HG03521 (cell line): ENCODE results near the gene TMEM150B.

ENCODE experiments used
- ATAC-seq: cut with Tn5 transposase; IDR thresholded peaks from one replicate; pipeline ENCODE4 v1.9.1; 2021; ENCODE audit warnings: mild to moderate bottlenecking, moderate library complexity; ENCODE audit not compliant: unreplicated experiment

TMEM150B gene

DNA sequence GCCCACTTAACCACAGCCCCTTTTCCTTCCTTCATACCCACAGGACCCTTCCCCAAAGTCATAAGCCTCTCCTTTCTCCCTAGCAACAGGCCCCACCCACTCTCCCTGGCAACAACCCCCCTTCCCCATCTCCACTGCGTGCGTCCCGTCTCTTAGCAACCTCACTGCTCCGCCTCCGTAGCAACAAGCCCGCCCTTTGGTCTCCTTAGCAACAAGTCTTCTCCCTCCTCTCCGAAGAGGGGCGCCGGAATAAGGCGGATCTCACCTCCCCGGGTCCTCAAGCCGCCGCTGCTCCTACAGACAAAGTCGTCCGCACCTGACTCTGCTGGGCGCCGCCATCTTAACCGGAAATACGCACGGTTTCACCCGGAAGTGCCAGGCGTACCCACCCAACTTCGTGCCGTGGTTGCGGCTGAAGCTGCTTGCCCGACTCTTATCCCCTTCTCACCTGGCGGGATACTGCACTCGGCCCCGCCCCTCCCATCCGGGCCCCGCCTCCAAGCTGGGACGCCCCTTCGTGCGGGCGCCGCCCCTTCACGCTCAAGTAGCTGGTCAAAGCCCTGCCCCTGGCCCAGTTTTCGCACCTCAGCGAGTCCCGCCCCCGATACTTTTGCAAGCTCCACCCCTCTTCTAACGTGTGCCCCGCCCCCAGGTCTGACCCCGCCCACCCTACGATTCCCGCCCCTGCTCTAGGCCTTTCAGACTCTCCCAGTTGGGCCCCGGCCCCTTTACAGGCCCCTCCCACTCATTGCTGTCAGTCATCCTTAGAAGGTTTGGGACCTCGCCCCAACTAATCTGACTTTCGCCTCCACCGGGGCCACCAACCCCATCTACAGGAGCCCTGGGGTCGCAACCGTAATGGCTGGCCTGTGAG lies 45.1 kb downstream of the TMEM150B start, which contains the start of gene HSPBP1:
Gene HSPBP1 (minus strand): TSS at position 341 of the 874 bp plus-strand sequence. CDS start 502 bp downstream, outside the sequence.
- peak; percentile 81 for ATAC-seq

GRCh38 chr19:55279340-55279739 lies 45.8 kb downstream of the TMEM150B start:
- no peak for ATAC-seq

DNA sequence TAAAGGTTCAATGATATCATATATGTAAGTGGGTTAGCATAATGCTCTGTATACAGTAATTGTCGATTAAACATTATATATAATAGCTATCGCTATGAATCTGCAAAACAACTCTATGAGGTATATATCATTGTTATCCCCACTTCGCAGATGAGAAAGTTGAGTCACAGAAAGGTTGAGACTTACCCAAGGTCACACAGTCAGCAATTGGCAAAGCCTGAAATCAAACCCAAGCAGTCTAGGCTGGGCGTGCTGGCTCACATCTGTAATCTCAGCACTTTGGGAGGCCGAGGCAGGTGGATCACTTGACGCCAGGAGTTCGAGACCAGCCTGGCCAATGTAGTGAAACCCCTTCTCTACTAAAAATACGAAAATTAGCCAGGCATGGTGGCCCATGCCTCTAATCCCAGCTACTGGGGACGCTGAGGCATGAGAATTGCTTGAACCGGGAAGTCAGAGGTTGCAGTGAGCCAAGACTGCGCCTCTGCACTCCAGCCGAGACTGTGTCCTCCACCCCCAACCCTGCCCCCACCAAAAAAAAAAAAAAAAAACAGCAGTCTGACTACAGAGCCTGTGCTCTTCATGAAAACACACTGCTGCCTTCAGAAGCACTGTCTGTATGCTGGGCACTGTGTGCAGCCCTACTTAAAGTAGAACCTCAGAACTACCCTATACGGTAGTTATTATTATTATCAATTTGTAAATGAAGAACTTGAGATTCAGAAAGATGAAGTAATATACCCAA lies 46.6 kb downstream of the TMEM150B start:
- ATAC-seq, result no peak

GRCh38 chr19:55277494-55277893 lies 47.6 kb downstream of the TMEM150B start:
- no peak for ATAC-seq

DNA sequence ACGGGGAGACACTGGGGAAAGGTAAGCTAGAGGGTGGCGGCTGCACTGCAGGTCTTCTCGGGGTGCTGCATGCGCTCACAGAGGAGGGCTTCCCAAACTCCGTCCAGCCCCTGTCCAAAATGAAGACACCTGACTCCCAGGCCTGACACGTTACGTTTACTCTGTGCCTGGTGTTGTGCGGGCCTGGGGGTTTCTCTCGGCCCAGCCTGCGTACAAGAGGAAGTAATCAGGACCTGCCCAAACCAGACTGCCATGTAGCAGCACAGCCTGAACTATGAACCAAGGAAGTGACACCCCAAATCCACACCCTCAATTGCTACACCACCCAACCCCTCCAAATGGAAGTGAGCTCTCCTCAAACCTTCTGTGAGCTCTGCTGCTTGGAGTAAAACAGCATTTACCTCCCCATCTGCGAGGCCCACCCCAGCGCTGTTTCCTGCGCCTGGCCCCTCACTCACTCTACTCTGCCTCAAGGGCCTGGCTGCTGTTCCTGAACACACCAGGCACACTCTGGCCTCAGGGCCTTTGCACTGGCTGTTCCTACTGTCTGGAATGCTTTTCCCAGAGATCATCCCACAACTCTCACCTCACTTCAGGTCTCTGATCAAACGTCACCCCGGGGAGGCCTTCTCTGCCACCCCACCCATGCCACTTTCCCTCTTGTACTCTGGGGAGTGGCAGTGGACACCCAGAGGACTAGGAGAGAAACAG lies 48.3 kb downstream of the TMEM150B start:
- no peak for ATAC-seq

GRCh38 chr19:55275851-55276719 lies 49.1 kb downstream of the TMEM150B start:
- no peak for ATAC-seq

DNA sequence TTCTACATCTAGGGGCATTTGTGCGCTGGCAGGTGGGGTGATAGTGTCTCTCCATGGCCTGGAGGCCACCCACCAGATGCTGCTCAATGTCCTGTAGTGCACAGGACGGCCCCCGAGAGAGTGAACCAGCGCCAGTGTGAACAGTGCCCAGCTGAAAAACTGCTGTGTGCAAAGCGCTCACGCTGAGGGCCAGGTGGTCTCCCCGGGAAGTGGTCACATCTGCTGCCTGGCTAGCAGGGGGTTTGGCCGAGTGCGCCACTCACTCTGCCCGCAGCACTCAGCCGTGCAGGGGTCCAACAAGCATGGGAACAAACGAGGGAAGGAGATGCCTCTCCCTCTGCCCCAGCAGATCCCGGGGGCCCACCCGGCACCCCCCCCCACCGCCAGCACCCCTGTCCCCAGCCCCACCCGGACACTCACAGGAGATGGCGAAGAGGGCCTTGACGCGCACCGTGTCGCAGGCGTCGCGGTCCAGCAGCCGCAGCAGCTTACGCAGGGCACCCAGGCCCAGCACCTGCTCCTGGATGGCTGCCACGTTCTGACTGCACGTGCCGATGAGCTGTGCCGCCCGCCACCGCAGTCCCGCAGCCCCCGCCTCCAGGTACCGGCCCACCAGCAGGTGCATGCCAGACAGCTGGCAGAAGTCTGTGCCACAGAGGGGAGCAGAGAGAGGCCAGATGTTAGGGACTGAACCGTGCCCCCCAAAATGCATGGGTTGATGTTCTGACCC lies 51.0 kb downstream of the TMEM150B start:
- no peak for ATAC-seq

DNA sequence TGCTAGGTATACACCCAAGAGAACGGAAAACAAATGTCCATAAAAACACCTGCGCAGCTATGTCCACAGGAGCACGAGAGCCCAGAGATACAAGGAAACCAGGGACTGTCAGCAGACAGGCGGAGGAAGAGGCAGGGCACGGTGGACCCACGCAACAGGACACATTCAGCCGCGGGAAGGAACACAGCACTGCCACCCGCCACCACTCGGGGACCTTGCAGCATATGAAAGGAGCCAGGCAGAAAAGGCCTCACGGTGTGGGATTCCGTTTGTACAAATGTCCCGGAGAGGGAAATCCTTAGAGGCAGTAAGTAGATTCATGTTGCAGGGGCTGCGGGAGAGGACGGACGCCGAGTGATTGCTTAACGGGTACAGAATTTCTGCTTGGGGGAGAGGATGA lies 53.0 kb downstream of the TMEM150B start:
- ATAC-seq, result no peak

DNA sequence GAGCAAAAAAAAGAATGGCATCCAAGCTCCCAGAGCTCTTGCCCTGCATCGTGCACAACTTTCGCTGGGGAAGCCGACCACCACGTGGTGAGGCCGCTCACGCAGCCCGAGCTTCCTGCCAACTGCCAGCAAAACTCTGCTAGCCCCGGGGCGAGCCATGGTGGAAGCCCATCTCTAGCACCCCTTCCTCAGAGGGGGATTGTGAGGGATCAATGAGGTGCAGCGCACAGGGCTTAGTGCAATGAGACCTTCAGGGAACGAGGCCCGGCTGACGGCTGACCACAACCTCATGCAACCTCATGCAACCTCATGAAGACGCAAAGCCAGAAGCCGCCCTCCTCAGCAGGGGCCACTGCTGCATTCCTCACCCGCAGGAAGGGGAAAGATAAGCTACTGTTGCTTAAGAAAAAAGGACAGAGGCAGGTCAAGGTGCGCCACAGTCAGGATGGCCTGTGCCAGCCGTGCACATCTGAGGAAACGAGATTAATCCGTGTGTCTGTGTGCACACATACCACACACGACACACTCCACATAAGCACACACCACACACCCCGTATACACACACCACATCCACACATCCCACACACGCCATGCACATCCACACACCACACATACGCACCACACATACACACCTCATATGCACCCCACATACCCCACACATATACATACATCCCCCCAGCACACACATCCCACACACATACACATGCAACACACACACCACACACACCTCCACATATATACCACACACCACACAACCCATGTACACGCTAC lies 54.8 kb downstream of the TMEM150B start:
- ATAC-seq, result no peak

DNA sequence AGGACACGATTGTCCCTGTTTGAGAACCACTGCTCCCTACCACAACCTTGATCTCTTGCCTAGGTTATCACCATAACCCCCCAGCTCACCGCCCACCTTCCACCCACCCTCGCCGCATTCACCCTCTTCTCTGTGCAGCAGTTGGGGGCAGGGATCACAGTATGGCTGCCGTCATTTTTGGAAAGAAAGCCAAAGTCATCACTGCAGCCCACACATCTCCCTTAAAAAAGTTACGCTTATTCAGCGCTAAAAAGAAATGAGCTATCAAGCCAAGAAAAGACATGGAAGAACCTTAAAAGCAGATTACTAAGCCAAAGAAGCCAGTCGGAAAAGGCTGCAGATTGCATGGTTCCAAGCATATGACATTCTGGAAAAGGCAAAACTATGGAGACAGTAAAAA lies 55.8 kb downstream of the TMEM150B start:
- ATAC-seq, result no peak

GRCh38 chr19:55266840-55267239 lies 58.3 kb downstream of the TMEM150B start:
- no peak for ATAC-seq

- no peak for ATAC-seq
Observed at GRCh38 chr19:55266404-55266803, 58.7 kb downstream of the TMEM150B start.

DNA sequence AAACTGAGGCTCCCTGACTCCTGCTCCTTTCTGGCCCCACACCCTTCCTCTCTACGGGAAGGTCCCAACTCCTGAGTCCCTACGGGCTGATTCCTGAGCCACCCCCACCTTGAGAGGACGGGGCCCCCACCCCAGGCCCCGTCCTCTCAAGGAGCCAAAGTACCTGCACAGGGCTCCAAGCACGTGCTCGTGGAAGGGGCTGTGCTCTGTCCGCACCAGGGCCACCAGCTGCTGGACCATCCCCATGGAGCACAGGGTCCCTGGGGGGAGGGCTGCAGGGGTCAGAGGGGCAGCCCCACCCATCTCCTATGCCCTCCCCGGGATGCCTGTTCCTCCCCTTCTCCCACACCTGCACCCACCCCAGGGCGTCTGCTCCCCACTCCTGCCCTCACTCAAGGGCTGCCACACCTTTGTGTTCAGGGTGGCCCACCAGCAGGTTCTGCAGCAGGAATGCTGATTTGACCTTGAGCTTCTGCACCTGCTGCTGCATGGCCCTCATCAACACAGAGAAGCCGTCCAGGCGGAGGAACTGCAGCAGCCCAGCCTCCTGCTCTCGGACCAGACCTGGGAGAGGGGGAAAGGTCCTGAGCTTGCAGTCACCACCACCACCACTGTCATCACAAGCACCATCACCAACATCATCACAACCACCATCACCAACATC lies 59.3 kb downstream of the TMEM150B start:
- ATAC-seq, result no peak

DNA sequence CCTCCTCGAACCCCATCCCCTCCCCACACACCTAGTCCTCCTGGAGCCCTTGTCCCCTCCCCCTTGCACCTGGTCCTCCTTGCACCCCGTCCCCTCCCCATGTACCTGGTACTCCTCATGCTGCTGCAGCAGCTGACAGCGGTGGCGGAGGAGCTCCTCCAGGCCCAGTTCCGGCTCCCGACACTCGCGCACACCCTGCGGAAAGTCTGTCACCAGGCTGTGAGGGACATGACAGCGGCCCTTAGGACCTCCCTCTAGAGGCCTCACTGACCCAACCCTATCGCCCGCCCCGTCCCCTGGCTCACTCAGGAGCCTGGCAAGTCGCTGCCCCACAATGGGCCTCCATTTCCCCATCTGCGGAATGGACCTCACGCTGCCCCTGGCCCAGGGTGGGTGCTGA lies 60.0 kb downstream of the TMEM150B start:
- ATAC-seq, result no peak

DNA sequence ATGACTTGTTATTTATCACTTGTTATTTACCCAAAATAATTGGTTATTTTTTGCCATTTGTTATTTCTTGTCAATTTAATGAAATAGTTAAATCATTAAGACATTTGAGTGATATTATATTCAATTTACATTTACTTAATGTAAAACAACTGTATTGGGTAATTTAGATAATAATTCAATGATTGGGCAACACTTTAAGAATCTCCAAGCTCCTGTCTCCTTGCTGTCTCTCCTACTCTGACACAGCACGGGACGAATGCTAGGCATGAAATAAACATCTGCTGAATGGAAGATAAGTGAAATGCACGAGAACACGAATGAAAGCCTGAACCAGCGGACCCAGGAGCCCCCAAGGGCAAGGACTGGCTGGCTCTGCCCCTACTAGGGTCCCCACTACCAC lies 60.6 kb downstream of the TMEM150B start:
- ATAC-seq, result no peak
